ENCODE data around the gene CDKL1.

CDKL1 gene

GRCh38 chr14:50387548-50387947 is 9.1 kb downstream of the CDKL1 start (continued):
- TF ChIP-seq FEZF1 (tag by site-specific recombination; IDR thresholded peaks at IDR 0.05) = no peak
- no peak for TF ChIP-seq OSR2 (tag by site-specific recombination; IDR thresholded peaks at IDR 0.05)
- TF ChIP-seq ZNF266 (tag by site-specific recombination; IDR thresholded peaks at IDR 0.05; ENCODE audit: low read depth) = no peak
- TF ChIP-seq PRDM2 (tag by site-specific recombination; IDR thresholded peaks at IDR 0.05; ENCODE audit: borderline replicate concordance) = no peak
- TF ChIP-seq ZSCAN30 (tag by site-specific recombination; IDR thresholded peaks at IDR 0.05) = no peak
- TF ChIP-seq ZBTB8A (tag by site-specific recombination; IDR thresholded peaks at IDR 0.05) = no peak
- no peak for TF ChIP-seq ZNF830 (tag by site-specific recombination; IDR thresholded peaks at IDR 0.05; ENCODE audit: low read depth)
- TF ChIP-seq ZNF114 (tag by site-specific recombination; IDR thresholded peaks at IDR 0.05) = no peak
- no peak for TF ChIP-seq ZNF121 (tag by site-specific recombination; IDR thresholded peaks at IDR 0.05)
- no peak for TF ChIP-seq PRDM10 (tag by site-specific recombination; IDR thresholded peaks at IDR 0.05)

- ChIA-PET POLR2A (no interaction called here), CTCF (interaction anchor here (0.5 kb wide), 1 partner anchor 48 kb away, joined by 4 read pairs; no protein-coding TSS in a partner anchor)
- Histone ChIP-seq H3K4me1 (ENCODE audit: control insufficient read depth, insufficient read depth, low read length) (peaks cover 11% of the 10 kb centered on the region; the same call in 1 of the 2 replicates), H3K27ac (ENCODE audit: extremely low read depth, low read depth, low read length) (0 out of 2 replicates have a peak overlapping the region, but pooled peaks have one; percentile 14), H3K9me3 (ENCODE audit: control insufficient read depth, insufficient read depth, low read depth, low read length) (no peaks in the 10 kb centered on the region), H3K4me3 (ENCODE audit: low read depth, low read length) (no peak overlapping the region), H3K36me3 (ENCODE audit: control insufficient read depth in 2 of 2, insufficient read depth in 1 of 2, low read length in 2 of 2) (peaks cover 0 to 11% of the 10 kb centered on the region in 2 experiments; a peak in 1 of 3 replicates)
- TF ChIP-seq SCRT2 (tag by site-specific recombination; IDR thresholded peaks at IDR 0.05) = peak; percentile 96
- TF ChIP-seq KLF16 (tag by site-specific recombination; IDR thresholded peaks at IDR 0.05) = no peak
- TF ChIP-seq ZNF514 (tag by site-specific recombination; IDR thresholded peaks at IDR 0.05) = no peak
- TF ChIP-seq ZNF335 (tag by site-specific recombination; conservative IDR thresholded peaks at IDR 0.05) = peak; percentile 59
- TF ChIP-seq OSR2 (tag by site-specific recombination; IDR thresholded peaks at IDR 0.05) = peak; percentile 56; the same call in 1 of the 2 replicates
- peak; percentile 22; the same call in 1 of the 2 replicates for TF ChIP-seq PRDM6 (tag by site-specific recombination; IDR thresholded peaks at IDR 0.05)
- TF ChIP-seq ZSCAN16 (tag by site-specific recombination; IDR thresholded peaks at IDR 0.05) = no peak
- peak; percentile 44; the same call in 1 of the 2 replicates for TF ChIP-seq TRIM28 (IDR thresholded peaks at IDR 0.05; ENCODE audit: borderline replicate concordance, low read length)
- peak; percentile 8; the same call in 1 of the 2 replicates for TF ChIP-seq CTCF (tag by site-specific recombination; IDR thresholded peaks at IDR 0.05)
- no peak for TF ChIP-seq ZNF366 (tag by site-specific recombination; conservative IDR thresholded peaks at IDR 0.05)
- peak; percentile 93 for TF ChIP-seq SCRT1 (tag by site-specific recombination; IDR thresholded peaks at IDR 0.05; ENCODE audit: borderline replicate concordance)
- 0 out of 2 replicates have a peak, but pooled peaks have one; percentile 23 for TF ChIP-seq FEZF1 (tag by site-specific recombination; IDR thresholded peaks at IDR 0.05)
- TF ChIP-seq ZNF692 (tag by site-specific recombination; IDR thresholded peaks at IDR 0.05) = 0 out of 2 replicates have a peak, but pooled peaks have one; percentile 37
Measured at GRCh38 chr14:50383618-50384225, 13.0 kb downstream of the CDKL1 start.

Data from HEK293 (cell line).